HL-60/S4 (cell line): ENCODE measurements around the gene ILDR2.

Source experiments
- in situ Hi-C: fragments of 300-500 bp; cut with MboI; formaldehyde crosslinking; loops from 2 replicates; pipeline ENCODE4 v1.14.3; 2022; ENCODE audit warnings: low sequenced_read_pairs

ILDR2 gene

GRCh38 chr1:166925810-166926478 lies 49.4 kb downstream of the ILDR2 start:
- in situ Hi-C loops, result no loop called here

GRCh38 chr1:166924823-166925541 lies 50.4 kb downstream of the ILDR2 start:
- in situ Hi-C loops, result loop anchor here (25.0 kb wide), 1 partner anchor 612 kb away; no protein-coding TSS in a partner anchor

GRCh38 chr1:166920561-166921475 lies 54.5 kb downstream of the ILDR2 start:
- in situ Hi-C loops, result loop anchor here (25.0 kb wide), 1 partner anchor 616 kb away; no protein-coding TSS in a partner anchor

GRCh38 chr1:166918956-166919316 lies 56.4 kb downstream of the ILDR2 start:
- in situ Hi-C loops, result loop anchor here (25.0 kb wide), 1 partner anchor 618 kb away; no protein-coding TSS in a partner anchor

- in situ Hi-C loops, result loop anchor here (25.0 kb wide), 1 partner anchor 619 kb away; no protein-coding TSS in a partner anchor
Observed at GRCh38 chr1:166918088-166918955, 57.0 kb downstream of the ILDR2 start.

- in situ Hi-C loops, result loop anchor here (25.0 kb wide), 1 partner anchor 621 kb away; no protein-coding TSS in a partner anchor
Observed at GRCh38 chr1:166915941-166916340, 59.4 kb downstream of the ILDR2 start.

- in situ Hi-C loops, result loop anchor here (25.0 kb wide), 1 partner anchor 622 kb away; no protein-coding TSS in a partner anchor
Observed at GRCh38 chr1:166915042-166915441, 60.3 kb downstream of the ILDR2 start.

GRCh38 chr1:166914111-166914510 lies 61.2 kb downstream of the ILDR2 start:
- in situ Hi-C loops, result loop anchor here (25.0 kb wide), 1 partner anchor 623 kb away; no protein-coding TSS in a partner anchor

- in situ Hi-C loops, result loop anchor here (25.0 kb wide), 1 partner anchor 626 kb away; no protein-coding TSS in a partner anchor
Observed at GRCh38 chr1:166911624-166912023, 63.7 kb downstream of the ILDR2 start.

GRCh38 chr1:166910396-166910994 lies 64.8 kb downstream of the ILDR2 start:
- in situ Hi-C loops, result loop anchor here (25.0 kb wide), 1 partner anchor 627 kb away; no protein-coding TSS in a partner anchor

GRCh38 chr1:166908942-166909341 lies 66.4 kb downstream of the ILDR2 start:
- in situ Hi-C loops, result loop anchor here (5.0 to 25.0 kb wide), 2 partner anchors 153 to 628 kb away; no protein-coding TSS in a partner anchor

- in situ Hi-C loops, result loop anchor here (5.0 to 25.0 kb wide), 2 partner anchors 155 to 630 kb away; no protein-coding TSS in a partner anchor
Observed at GRCh38 chr1:166907763-166908162, 67.6 kb downstream of the ILDR2 start.

- in situ Hi-C loops, result loop anchor here (5.0 to 25.0 kb wide), 2 partner anchors 155 to 630 kb away; no protein-coding TSS in a partner anchor
Observed at GRCh38 chr1:166907051-166907450, 68.3 kb downstream of the ILDR2 start.

GRCh38 chr1:166906647-166907046 lies 68.7 kb downstream of the ILDR2 start:
- in situ Hi-C loops, result loop anchor here (5.0 to 25.0 kb wide), 2 partner anchors 156 to 631 kb away; no protein-coding TSS in a partner anchor

GRCh38 chr1:166905900-166906299 lies 69.4 kb downstream of the ILDR2 start:
- in situ Hi-C loops, result loop anchor here (5.0 to 25.0 kb wide), 2 partner anchors 156 to 631 kb away; no protein-coding TSS in a partner anchor

- in situ Hi-C loops, result loop anchor here (5.0 to 25.0 kb wide), 2 partner anchors 157 to 632 kb away; no protein-coding TSS in a partner anchor
Observed at GRCh38 chr1:166905136-166905535, 70.2 kb downstream of the ILDR2 start.

- in situ Hi-C loops, result loop anchor here (25.0 kb wide), 1 partner anchor 634 kb away; no protein-coding TSS in a partner anchor
Observed at GRCh38 chr1:166903232-166903631, 72.1 kb downstream of the ILDR2 start.

GRCh38 chr1:166902279-166902678 lies 73.1 kb downstream of the ILDR2 start:
- in situ Hi-C loops, result loop anchor here (25.0 kb wide), 1 partner anchor 635 kb away; no protein-coding TSS in a partner anchor

- in situ Hi-C loops, result loop anchor here (25.0 kb wide), 1 partner anchor 636 kb away; no protein-coding TSS in a partner anchor
Observed at GRCh38 chr1:166900987-166901386, 74.4 kb downstream of the ILDR2 start.
